A673 (cell line): ENCODE results near the gene RNF111. TPM values are rescaled to one million over a fixed set of nuclear protein-coding genes. Genes with fewer than 3 reads are reported as not detected.
"Not testable (repeated sequence)": the region's sequence is repeated elsewhere in the genome, so short reads cannot be mapped to it uniquely, and the experiment has no call there.

ENCODE experiments used
- BruUV-seq: library from RNA; stranded (reverse); fragments of 400-500 nt; replicated peaks from 2 replicates; lab custom pipeline; 2021; lab: Mats Ljungman, UMichigan
- CTCF ChIA-PET: fragments of 300-600 bp; sonication (Branson Sonifier 250); formaldehyde crosslinking; loops from one replicate; lab custom pipeline; 2022; ENCODE audit warnings: antibody characterized with exemption; lab: Charles Lee
- POLR2A ChIA-PET: fragments of 300-600 bp; sonication (Branson Sonifier 250); formaldehyde crosslinking; loops from one replicate; lab custom pipeline; 2022; ENCODE audit warnings: antibody characterized with exemption; ENCODE audit not compliant: low non-redundant PET; lab: Charles Lee
- DNase-seq: peaks from one replicate; pipeline ENCODE4 v3.0.0-alpha.2; 2015; ENCODE audit warnings: low spot score
- H3K27ac ChIP-seq: fragments of 200-600 bp; sonication (generic); 2 replicates; pipeline ENCODE4 v1.5.1; 2016; ENCODE audit warnings: mixed run types, low read depth, mild to moderate bottlenecking, mixed read lengths, antibody characterized with exemption, low read length; ENCODE audit not compliant: poor library complexity, severe bottlenecking
- H3K27me3 ChIP-seq: fragments of 200-600 bp; sonication (generic); replicated peaks from 2 replicates; pipeline ENCODE4 v1.6.1; 2017; ENCODE audit warnings: mixed run types, low read depth, mild to moderate bottlenecking, mixed read lengths, antibody characterized with exemption, low read length; ENCODE audit not compliant: insufficient read depth, poor library complexity
- H3K36me3 ChIP-seq: fragments of 200-600 bp; sonication (generic); 2 replicates; pipeline ENCODE4 v1.6.1; 2016; ENCODE audit warnings: mixed run types, mild to moderate bottlenecking, mixed read lengths, antibody characterized with exemption, low read length; ENCODE audit not compliant: insufficient read depth, poor library complexity, severe bottlenecking
- H3K4me1 ChIP-seq: fragments of 200-600 bp; sonication (generic); 2 replicates; pipeline ENCODE4 v1.6.1; 2017; ENCODE audit warnings: mixed run types, mild to moderate bottlenecking, mixed read lengths, antibody characterized with exemption, low read length; ENCODE audit not compliant: insufficient read depth, poor library complexity, severe bottlenecking
- H3K4me3 ChIP-seq: fragments of 200-600 bp; sonication (generic); 2 replicates; pipeline ENCODE4 v1.5.1; 2016; ENCODE audit warnings: low read depth, mixed run types, mild to moderate bottlenecking, mixed read lengths, low read length; ENCODE audit not compliant: poor library complexity, severe bottlenecking
- H3K9me3 ChIP-seq: fragments of 200-600 bp; sonication (generic); 2 replicates; pipeline ENCODE4 v1.6.1; 2016; ENCODE audit warnings: mixed run types, low read depth, mild to moderate bottlenecking, mixed read lengths, antibody characterized with exemption, low read length; ENCODE audit not compliant: poor library complexity, severe bottlenecking
- EZH2 ChIP-seq: fragments of 200-600 bp; sonication (generic); IDR thresholded peaks from 2 replicates; pipeline ENCODE4 v1.6.1; 2017; ENCODE audit warnings: borderline replicate concordance, low read depth, mild to moderate bottlenecking, mixed read lengths, antibody characterized with exemption, low read length; ENCODE audit not compliant: poor library complexity, severe bottlenecking
- intact Hi-C: fragments of 100-400 bp; cut with micrococcal nuclease; formaldehyde crosslinking; loops from one replicate; pipeline ENCODE4 v1.10.0; 2022; ENCODE audit not compliant: unreplicated experiment
- total RNA-seq: library from RNA; stranded (reverse); gene quantifications from 2 replicates; pipeline ENCODE4 v1.2.3, GENCODE V29; 2021
- TF ChIP-seq, protein P1 (sequence below): fragments of 300-800, 200-600 bp; sonication (generic); conservative IDR thresholded peaks from 2 replicates; pipeline ENCODE4 v1.5.1; 2017; ENCODE audit warnings: low read depth, mild to moderate bottlenecking, antibody characterized with exemption, low read length, moderate library complexity, mixed read lengths

RNF111 gene
- total RNA-seq, 1 experiment from 2014 or later = 34.4 TPM

DNA sequence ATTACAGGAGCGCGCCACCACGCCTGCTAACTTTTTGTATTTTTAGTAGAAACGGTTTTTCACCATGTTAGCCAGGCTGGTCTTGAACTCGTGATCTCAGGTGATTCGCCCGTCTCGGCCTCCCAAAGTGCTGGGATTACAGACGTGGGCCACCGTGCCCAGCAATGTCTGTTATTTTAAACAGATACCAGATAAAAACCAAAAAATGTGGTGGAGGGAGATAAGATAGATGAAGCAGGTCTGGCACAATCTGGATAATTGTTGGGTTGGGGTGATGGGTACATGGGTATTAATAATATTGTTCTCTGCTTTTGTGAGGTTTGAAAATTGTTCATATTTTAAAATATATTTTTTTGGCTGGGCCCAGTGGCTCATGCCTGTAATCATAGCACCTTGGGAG is 4.7 kb downstream of the RNF111 start:
- intact Hi-C loops = no loop called here
- H3K4me1 ChIP-seq = peaks cover 25% of the 10 kb centered on the region
- TF ChIP-seq, protein P1, sequence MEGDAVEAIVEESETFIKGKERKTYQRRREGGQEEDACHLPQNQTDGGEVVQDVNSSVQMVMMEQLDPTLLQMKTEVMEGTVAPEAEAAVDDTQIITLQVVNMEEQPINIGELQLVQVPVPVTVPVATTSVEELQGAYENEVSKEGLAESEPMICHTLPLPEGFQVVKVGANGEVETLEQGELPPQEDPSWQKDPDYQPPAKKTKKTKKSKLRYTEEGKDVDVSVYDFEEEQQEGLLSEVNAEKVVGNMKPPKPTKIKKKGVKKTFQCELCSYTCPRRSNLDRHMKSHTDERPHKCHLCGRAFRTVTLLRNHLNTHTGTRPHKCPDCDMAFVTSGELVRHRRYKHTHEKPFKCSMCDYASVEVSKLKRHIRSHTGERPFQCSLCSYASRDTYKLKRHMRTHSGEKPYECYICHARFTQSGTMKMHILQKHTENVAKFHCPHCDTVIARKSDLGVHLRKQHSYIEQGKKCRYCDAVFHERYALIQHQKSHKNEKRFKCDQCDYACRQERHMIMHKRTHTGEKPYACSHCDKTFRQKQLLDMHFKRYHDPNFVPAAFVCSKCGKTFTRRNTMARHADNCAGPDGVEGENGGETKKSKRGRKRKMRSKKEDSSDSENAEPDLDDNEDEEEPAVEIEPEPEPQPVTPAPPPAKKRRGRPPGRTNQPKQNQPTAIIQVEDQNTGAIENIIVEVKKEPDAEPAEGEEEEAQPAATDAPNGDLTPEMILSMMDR = no peak
- no peak for TF ChIP-seq EZH2
- H3K4me3 ChIP-seq = no peak overlapping the region
- no peaks in the 10 kb centered on the region for H3K9me3 ChIP-seq
- CTCF ChIA-PET = no interaction called here
- POLR2A ChIA-PET = no interaction called here
- no peaks in the 10 kb centered on the region for H3K27me3 ChIP-seq
- H3K27ac ChIP-seq = no peak overlapping the region
- H3K36me3 ChIP-seq = peaks cover 8% of the 10 kb centered on the region
- DNase-seq = no peak
- BruUV-seq = no TSS peak

DNA sequence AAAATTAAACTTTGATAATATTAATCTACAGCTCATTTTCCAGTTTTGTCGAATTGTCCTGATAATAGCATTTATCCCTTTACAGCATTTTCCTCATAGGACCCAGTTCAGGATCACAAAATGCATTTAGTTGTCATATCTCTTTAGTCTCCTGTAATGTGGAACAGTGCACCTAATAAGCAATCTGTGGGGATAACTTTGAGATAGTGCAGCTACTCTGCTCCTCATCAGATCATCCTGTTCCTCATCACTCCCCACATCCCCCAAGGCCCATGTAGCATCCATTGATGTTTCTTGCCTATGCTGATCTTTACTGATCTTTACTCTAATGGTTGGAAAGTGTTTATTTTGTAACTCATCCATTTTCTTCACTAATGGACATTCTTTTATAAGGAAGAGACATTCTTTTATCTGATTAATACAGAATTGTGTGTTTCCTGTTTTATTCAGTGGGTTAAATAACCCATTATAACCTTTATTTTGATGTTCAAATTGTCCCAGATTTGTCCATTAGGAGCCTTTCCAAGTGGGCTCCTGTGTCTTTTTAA is 7.5 kb downstream of the RNF111 start:
- intact Hi-C loops = no loop called here
- peak; percentile 11 for DNase-seq
- no peaks in the 10 kb centered on the region for H3K27me3 ChIP-seq
- H3K9me3 ChIP-seq = no peaks in the 10 kb centered on the region
- ChIA-PET POLR2A (no interaction called here), CTCF (no interaction called here)
- H3K4me3 ChIP-seq = no peak overlapping the region
- no TSS peak for BruUV-seq
- TF ChIP-seq, protein P1 = no peak
- no peak for TF ChIP-seq EZH2
- H3K36me3 ChIP-seq = peaks cover 8% of the 10 kb centered on the region
- H3K27ac ChIP-seq = no peak overlapping the region
- peaks cover 13% of the 10 kb centered on the region for H3K4me1 ChIP-seq

DNA sequence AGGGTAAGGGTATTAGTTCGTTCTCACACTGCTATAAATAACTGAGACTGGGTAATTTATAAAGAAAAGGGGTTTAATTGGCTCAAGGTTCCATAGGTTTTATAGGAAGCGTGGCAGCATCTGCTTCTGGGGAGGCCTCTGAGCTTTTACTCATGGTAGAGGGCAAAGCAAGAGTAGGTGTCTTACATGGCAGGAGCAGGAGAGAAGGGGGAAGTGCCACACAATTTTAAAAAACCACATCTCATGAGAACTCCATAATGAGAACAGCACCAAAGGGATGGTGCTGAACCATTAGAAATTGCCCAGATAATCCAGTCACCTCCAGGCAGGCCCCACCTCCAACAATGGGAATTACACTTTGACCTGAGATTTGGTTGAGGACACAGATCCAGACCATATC is 12.2 kb downstream of the RNF111 start:
- intact Hi-C loops = no loop called here
- POLR2A ChIA-PET = no interaction called here

DNA sequence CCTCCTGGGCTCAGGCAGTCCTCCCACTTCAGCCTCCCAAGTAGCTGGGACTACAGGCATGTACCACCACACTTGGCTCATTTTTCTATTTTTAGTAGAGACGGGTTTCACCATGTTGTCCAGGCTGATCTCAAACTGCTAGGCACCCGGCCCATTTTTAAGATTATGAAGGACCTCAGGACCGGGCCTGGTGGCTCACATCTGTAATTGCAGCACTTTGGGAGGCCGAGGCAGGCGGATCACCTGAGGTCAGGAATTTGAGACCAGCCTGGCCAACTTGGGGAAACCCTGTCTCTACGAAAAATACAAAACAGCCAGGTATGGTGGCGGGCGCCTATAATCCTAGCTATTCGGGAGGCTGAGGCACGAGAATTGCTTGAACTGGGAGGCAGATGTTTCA is 12.8 kb downstream of the RNF111 start:
- CTCF ChIA-PET, DNase-seq, BruUV-seq, POLR2A ChIA-PET, H3K36me3 ChIP-seq, H3K4me1 ChIP-seq, H3K27me3 ChIP-seq, H3K9me3 ChIP-seq, H3K27ac ChIP-seq, intact Hi-C loops, H3K4me3 ChIP-seq: not testable (repeated sequence)

More for the DNA sequence above, 12.2 kb downstream of the RNF111 start:
- no peaks in the 10 kb centered on the region for H3K9me3 ChIP-seq
- CTCF ChIA-PET = no interaction called here
- no peak for TF ChIP-seq EZH2
- TF ChIP-seq, protein P1 = no peak
- no peak overlapping the region for H3K27ac ChIP-seq
- no peak for DNase-seq
- no peaks in the 10 kb centered on the region for H3K27me3 ChIP-seq
- H3K36me3 ChIP-seq = peaks cover 3% of the 10 kb centered on the region
- peaks cover 13% of the 10 kb centered on the region for H3K4me1 ChIP-seq
- H3K4me3 ChIP-seq = no peak overlapping the region
- no TSS peak for BruUV-seq
